ENCODE measurements around the gene GPR42.

GPR42 gene

DNA sequence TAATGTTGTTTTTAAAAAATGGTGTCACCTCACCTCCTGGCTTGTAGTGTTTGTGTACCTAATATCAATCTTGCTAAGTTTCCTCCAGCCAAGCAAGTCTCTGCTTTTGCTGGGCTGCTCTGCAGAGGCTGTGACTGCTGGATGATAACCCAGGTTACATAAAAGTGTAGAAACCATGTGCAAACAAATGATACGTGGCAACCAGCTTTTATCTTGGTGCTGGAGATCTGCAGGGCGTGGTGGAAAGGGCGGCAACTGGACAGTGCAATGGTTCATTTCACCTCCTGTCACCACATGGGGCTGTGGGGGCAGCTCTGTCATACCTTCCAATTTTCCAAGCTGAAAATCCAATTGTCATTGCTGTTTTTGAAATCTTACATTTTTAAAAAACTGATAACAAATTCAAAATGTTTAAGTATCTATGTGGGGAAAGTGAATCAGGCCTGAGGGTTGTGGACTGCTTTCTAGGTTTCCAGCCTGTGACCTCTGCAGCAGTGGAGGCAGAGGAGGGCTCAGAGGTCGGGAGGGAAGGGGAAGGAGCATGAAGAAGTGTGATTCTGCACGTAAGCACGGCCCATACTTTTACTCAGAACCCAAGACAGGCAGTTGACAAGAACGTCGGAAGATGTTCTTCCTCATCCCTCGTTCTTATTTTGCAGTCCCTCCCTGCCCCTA, 9.7 kb downstream of the GPR42 start:
- no peak overlapping the region for H3K27ac ChIP-seq
- TF ChIP-seq, protein P1, sequence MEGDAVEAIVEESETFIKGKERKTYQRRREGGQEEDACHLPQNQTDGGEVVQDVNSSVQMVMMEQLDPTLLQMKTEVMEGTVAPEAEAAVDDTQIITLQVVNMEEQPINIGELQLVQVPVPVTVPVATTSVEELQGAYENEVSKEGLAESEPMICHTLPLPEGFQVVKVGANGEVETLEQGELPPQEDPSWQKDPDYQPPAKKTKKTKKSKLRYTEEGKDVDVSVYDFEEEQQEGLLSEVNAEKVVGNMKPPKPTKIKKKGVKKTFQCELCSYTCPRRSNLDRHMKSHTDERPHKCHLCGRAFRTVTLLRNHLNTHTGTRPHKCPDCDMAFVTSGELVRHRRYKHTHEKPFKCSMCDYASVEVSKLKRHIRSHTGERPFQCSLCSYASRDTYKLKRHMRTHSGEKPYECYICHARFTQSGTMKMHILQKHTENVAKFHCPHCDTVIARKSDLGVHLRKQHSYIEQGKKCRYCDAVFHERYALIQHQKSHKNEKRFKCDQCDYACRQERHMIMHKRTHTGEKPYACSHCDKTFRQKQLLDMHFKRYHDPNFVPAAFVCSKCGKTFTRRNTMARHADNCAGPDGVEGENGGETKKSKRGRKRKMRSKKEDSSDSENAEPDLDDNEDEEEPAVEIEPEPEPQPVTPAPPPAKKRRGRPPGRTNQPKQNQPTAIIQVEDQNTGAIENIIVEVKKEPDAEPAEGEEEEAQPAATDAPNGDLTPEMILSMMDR (IDR thresholded peaks at IDR 0.05), result no peak
- no peak for TF ChIP-seq ZFX (IDR thresholded peaks at IDR 0.05; ENCODE audit: borderline replicate concordance)

DNA sequence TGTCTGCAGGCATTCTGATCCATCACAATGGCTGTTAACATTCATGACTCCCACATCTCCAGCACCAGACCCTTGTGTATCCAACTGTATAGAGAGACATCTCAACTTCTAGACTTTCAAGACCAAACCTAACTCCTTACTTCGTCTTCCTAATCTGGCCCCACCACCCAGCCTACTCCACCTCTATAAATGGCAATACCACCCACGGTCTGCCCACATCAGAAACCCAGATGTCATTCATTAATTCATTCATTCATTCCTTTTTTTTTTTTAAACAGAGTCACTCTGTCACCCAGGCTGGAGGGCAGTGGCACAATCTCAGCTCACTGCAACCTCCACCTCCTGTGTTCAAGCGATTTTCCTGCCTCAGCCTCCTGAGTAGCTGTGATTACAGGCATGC, 10.4 kb downstream of the GPR42 start:
- TF ChIP-seq, protein P1 (IDR thresholded peaks at IDR 0.05), result no peak
- TF ChIP-seq ZFX (IDR thresholded peaks at IDR 0.05; ENCODE audit: borderline replicate concordance), result no peak
- no peak overlapping the region for H3K27ac ChIP-seq

DNA sequence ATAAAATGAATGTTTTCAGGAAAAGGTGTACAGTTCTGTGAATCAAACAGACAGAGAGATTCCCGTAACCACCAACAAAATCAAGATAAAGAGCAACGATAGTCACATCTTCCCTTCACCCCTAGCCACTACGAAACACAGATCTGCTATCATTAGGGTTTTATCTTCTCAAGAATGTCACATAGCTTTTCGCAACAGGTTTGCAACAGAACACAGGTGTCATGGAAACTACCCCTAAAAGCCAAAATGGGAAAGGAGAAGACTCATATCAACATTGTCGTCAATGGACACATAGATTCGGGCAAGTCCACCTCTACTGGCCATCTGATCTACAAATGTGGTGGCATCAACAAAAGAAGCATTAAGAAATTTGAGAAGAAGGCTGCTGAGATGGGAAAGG, 11.1 kb downstream of the GPR42 start:
- no peak overlapping the region for H3K27ac ChIP-seq
- TF ChIP-seq ZFX (IDR thresholded peaks at IDR 0.05; ENCODE audit: borderline replicate concordance), result no peak
- TF ChIP-seq, protein P1 (IDR thresholded peaks at IDR 0.05), result no peak

DNA sequence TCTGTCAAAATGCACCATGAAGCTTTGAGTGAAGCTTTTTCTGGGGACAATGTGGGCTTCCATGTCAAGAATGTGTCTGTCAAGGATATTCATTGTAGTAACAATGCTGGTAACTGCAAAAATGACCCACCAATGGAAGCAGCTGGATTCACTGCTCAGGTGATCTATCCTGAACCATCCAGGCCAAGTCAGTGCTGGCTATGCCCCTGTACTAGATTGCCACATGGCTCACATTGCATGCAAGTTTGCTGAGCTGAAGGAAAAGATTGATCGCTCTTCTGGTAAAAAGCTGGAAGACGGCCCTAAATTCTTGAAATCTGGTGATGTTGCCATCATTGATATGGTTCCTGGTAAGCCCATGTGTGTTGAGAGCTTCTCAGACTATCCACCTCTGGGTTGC, 12.7 kb downstream of the GPR42 start:
- no peak overlapping the region for H3K27ac ChIP-seq
- TF ChIP-seq, protein P1 (IDR thresholded peaks at IDR 0.05), result no peak
- TF ChIP-seq ZFX (IDR thresholded peaks at IDR 0.05; ENCODE audit: borderline replicate concordance), result no peak

DNA sequence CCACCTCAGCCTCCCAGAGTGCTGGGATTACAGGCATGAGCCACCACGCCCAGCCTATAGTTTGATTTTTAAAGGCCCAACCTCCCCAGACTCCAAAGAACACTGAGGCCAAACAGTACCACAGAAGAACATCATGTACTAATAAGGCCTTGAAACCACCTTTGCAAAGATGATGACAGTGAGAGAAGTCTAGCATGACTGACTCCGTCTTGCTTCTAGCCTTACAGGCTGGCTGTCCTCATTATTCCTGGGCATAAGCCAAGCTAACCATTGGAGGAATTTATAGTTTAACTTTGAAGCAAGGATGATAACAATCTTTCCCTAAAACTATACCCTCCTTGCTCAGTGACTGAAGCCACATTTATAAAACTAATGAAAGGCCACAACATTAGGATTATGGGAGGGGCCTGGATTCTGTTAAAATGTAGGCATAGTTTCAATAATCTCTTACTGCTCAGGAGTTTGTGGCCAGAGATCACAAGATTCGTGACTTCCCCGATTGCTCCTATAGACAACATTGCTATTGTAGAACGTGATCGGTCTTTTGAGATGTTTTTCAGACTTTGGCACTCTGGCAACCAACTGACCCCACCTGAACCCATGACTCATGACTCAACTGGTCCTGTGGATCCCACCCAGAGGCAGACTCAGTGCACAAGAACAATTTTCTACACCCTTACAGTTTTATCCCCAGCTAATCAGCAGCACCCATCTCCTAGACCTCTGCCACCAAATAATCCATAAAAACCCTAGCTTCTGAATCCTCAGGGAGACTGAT, 17.6 kb downstream of the GPR42 start:
- no peak overlapping the region for H3K27ac ChIP-seq
- TF ChIP-seq ZFX (IDR thresholded peaks at IDR 0.05; ENCODE audit: borderline replicate concordance), result no peak
- TF ChIP-seq, protein P1 (IDR thresholded peaks at IDR 0.05), result no peak

DNA sequence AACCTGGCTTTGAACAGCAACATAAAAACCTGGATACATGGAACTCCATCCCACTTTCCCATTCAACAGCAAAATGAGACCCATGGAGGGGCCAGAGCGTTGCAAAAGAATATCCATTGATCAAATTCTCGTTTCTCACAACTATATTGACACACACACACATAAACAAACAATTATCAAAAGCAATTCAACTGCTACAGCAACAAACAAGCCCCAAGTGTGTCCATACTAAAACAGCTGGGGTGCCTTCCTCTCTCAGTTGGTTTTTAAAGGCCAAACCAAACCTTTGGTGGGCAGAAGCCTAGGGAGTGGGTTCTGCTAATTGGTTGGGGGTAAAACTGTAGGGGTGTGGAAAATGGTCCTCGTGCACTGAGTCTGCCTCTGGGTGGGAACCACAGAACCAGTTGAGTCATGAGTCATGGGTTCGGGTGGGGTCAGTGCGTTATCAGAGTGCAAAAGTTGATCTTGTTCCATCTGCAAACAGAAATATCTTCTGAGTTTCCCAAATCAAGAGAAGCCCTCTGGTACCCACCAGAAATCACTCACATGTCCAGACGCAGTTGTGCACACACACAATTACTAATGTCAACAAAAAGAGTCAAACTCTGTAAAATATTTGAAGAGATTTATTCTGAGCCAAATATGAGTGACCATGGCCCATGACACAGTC, 18.5 kb downstream of the GPR42 start:
- TF ChIP-seq, protein P1 (IDR thresholded peaks at IDR 0.05), result no peak
- no peak for TF ChIP-seq ZFX (IDR thresholded peaks at IDR 0.05; ENCODE audit: borderline replicate concordance)
- H3K27ac ChIP-seq, result no peak overlapping the region
